Stimulated activated CD8-positive, alpha-beta memory T cell treated with anti-CD3 and anti-CD28 coated beads, Interleukin-4, amount 100 ng/mL, for 24 hours (primary cell): Measurements from ENCODE around the gene DENND4A.
"Not testable (repeated sequence)": the region's sequence is repeated elsewhere in the genome, so short reads cannot be mapped to it uniquely, and the experiment has no call there.

Experiments
- DNase-seq: peaks from one replicate; pipeline ENCODE4 v3.0.0-alpha.2; 2020; ENCODE audit warnings: low read depth

Gene DENND4A

DNA sequence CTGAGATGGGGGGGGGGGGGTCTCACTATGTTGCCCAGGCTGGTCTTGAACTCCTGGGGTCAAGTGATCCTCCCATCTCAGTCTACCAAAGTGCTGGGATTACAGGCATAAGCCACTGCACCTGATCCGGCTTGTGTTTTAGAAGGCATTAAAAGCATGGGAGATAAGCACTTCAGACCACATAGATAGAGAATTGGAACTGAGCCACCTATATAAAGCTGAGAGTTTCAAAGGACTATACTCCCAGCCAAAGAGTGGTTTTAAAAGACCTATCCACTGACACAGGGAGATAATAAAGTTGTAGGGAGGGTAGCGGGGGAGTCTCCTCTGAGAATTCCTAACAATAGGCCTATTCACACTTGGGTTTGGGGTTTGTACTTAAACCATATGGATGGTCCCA is 34.8 kb downstream of the DENND4A start:
- DNase-seq = no peak

DNA sequence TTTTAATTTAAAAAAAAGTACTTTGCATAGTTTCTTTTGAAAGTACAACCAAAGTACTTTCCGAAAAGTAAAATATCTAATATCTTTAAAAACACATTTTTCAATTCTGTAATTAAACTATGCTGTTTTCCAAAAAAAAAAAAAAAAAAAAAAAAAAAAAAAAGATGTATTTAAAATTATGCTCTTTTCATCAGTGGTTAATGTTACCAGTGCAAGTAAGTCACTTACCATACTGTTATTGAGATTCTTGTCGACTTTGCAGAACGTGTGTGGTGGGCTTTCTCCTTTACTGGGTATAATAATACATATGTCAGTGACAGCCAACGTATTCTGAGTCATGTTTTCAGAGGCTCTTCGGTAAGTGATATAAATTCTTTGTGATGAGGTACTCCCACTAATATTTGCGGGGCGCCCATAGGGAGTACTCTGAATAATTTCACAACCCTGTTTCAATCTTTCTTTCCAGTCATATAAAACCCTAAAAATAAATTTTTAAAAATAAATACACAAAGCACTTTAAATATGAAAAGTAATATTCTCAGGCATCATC is 39.9 kb downstream of the DENND4A start:
- DNase-seq = no peak

DNA sequence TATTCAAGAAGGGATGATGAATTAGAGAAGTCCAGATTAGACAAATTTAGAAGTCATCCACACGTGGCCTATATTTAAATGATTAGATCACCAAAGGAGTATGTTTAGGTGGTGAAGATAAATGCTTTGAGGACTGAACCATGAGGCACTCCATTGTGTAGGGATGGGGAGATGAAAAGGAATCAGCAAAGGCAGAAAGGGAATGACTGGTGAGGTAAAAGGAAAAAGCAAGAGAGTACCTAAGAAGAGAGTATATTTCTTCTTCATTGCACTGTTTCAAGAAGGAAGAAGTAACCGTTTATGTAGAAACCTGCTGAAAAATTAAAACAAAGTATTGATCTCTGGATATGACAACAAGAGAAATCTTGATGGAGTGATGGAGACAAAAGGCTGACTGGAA is 40.7 kb downstream of the DENND4A start:
- DNase-seq = no peak

DNA sequence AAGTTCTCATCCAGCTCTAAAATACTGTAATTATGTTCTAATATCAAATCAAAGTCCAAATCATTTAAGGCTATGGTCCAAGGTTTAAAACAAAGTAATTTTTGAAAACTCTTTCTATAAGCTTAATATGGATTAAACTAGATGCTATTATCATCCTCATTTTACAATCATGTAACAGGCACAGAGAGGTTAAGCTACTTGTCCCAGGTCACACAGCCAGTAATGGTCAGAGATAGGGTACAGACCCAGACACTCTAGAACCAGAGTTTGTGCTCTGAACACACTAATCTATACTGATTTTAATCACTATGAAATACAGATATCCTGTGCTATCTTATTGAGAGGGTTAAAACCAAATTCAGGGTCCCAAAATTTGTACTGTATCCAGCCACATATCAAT is 44.8 kb downstream of the DENND4A start:
- no peak for DNase-seq

DNA sequence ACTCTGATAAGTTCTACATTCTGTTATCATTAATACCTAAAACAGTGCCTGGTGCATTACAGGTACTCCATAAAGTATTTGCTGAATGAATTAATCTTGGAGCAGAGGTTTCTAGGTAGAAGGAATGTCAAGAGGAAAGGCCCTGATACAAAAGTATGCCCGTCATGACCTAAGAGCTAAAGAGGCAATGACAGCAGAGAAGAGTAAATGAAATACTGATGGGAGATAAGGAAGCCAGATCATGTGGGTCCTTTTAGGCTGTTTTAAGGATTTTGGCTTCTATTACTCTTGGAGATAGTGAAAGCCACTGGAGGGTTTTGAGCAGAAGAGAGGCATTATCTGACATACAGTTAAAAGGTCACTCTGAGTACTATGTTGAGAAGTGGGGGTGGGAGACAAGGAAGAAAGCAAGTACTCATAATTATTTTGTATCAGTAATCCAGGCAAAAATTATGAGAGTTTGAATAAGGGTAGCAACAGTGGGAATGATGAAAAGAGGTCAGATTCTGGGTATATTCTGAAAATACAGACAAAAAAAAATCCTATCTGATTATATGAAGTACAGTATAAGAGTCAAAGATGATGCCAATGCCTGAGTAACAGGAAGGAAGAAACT is 48.3 kb downstream of the DENND4A start:
- no peak for DNase-seq

DNA sequence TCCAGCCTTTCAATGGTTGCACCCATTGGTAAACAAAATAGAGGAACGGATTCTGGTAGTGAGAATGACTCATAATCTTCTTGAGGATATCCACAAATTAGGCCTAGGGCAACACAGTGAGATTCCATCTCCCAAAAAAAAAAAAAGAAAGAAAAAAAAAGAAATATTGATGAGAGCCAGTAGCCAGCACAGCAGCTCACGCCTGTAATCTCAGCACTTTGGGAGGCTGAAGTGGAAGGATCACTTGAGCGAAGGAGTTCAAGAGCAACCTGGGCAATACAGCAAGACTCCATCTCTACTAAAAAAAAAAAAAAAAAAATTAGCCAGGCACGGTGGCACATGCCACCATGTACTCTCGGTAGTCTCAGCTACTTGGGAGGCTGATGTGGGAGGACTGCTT is 51.9 kb downstream of the DENND4A start:
- no peak for DNase-seq

GRCh38 chr15:65738649-65739048 is 53.4 kb downstream of the DENND4A start:
- no peak for DNase-seq

- DNase-seq = not testable (repeated sequence)
Observed at GRCh38 chr15:65733599-65733998, 58.5 kb downstream of the DENND4A start.

GRCh38 chr15:65732698-65733097 is 59.4 kb downstream of the DENND4A start:
- no peak for DNase-seq

DNA sequence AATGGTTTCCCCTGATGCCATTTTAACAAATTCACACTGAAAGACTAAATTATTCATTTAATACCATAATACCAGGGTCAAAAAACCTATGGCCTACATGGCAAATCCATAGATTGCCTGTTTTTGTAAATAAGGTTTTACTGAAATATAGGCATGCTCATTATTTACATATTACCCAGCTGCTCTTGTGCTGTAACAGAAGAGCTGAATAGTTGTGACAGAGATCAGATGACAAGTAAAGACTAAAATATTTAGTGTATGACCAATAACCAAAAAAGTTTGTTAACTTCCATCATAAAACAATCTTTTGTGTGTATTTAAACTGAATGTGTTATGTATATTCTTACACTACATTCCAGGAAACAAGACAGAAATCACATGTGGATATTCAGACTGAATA is 60.2 kb downstream of the DENND4A start:
- DNase-seq = no peak

DNA sequence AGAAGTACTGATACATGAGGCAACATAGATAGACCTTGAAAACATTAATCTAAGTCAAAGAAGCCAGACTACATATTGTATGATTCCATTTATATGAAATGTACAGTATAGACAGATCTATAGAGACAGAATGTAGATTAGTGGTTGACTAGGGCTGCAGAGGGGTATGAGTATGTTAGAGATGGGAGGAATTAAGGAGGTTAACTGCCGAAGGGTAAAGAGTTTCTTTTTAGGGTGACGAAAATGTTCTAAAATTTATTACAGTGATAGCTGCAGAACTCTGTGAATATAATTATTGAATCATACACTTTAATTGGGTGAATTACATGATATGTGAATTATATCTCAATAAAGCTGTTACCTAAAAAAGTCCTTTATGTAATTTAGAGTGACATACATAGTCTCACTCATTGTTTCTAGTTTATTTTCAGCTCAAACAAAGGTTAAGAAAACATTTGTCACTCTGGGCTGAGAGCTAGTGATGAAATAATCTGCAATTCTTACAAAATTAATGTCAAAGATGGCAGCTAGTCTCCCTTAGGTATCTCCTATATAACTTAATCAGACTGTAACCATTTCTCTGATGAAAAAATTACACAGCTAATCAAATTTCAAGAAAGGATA is 61.4 kb downstream of the DENND4A start:
- DNase-seq = no peak

- no peak for DNase-seq
Observed at GRCh38 chr15:65724464-65725215, 67.5 kb downstream of the DENND4A start.

GRCh38 chr15:65723876-65724275 is 68.2 kb downstream of the DENND4A start:
- no peak for DNase-seq

- no peak for DNase-seq
Observed at GRCh38 chr15:65722191-65722590, 69.9 kb downstream of the DENND4A start.

DNA sequence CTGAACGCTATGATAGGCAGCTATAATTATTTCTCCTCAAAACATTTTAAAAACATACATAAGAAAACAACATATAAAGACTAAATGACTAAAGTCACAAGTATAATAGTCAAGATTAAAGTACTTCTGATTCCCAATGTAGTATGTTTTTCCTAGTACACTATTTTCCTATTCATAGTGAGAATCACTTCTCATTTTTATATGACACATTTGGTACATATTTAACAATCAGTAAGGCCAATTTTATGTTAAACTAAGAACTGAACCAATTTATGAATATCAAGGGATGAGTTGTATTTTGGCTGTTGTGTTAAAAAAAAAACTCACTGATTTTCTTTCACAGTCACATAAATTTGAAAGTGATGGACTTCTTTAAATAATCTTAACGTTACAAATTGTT is 79.7 kb downstream of the DENND4A start:
- DNase-seq = no peak

DNA sequence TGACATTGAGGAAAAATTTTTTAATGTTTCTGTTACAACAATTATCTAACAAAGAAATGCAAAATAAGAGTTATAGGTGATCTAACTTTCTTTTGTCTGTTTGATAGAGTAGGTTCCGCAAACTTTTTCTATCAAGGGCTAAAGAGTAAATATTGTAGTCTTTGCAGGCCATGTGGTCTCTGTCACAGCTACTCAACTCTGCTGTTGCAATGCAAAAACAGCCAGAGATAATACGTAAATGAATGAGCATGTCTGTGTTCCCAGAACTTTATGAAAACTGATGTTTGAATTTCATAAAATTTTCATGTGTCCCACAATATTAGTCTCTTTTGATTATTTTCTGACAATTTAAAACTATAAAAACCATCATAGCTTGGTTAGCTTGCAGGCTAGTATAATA is 97.0 kb downstream of the DENND4A start:
- no peak for DNase-seq

DNA sequence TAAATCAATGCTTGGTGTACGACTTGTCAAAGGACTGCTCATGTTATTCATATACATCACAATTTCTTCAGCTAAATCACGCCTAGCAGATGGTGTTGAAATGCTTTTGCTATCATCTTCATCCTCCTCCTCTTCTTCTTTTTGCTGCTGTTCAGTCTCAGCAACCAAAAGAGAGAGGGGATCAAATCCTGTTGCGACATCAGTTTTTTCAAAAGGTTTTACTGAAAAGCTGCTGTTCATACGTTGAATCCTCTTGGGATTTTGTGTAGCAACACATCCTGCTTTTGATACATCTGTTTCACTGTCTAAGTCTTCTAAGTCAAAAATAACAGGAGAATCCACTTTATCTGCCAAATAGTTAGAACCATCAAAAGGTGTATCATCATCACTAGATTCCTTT is 101.3 kb downstream of the DENND4A start:
- DNase-seq = no peak

GRCh38 chr15:65690173-65690572 is 101.9 kb downstream of the DENND4A start:
- DNase-seq = no peak

DNA sequence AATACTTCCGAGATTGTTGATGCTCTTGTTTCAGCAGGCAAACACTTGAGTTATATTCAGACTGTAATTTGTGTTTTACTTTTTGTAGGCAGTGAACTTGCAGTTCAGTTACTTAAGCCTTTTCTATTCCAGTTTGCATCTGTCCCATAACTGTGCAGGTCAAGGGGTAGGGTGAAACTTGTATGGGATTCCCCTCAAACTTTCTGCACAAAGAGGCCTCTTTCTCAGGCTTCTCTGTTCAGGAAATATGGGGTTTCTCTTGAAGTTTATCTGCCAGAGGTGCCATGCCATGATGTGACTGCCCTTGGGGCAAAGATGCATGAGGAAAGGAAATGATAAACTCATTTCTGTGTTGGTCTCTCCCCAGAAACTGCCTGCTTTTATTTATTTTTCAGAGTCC is 103.6 kb downstream of the DENND4A start:
- DNase-seq = no peak

- DNase-seq = no peak
Observed at GRCh38 chr15:65682404-65682911, 109.6 kb downstream of the DENND4A start.

GRCh38 chr15:65680544-65680943 is 111.5 kb downstream of the DENND4A start:
- DNase-seq = no peak

DNA sequence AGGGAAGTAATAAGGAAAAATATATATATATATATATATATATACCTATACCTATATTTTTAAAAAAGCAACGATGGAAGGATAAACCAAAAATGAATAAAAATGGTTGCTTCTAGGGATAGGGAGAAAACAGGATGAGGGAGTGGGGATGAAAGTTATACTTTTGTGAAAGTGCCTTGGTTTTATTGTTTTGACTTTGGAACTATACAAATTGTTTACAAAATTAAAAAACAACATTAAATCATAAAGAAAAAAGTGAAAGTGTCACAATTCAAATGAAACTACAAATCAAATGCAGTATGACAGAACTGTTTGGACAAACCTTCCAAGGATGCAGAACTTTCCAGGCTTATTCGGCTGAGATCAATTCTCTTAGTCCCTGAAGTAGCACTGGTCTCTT is 116.0 kb downstream of the DENND4A start:
- DNase-seq = no peak

- no peak for DNase-seq
Observed at GRCh38 chr15:65675551-65675950, 116.5 kb downstream of the DENND4A start.
